ENCODE results near the gene MMAB. TPM values are rescaled to one million over a fixed set of nuclear protein-coding genes. Genes with fewer than 3 reads are reported as not detected.

Gene MMAB
- total and polyA plus RNA-seq, 8 donors, result 6.2 to 71.2 (median 29.8) TPM

- Histone ChIP-seq H3K27me3 (no peaks in the 10 kb centered on the region), H3K27ac (no peak overlapping the region), H3K9me3 (no peaks in the 10 kb centered on the region), H3K4me1 (no peaks in the 10 kb centered on the region), H3K4me3 (no peak overlapping the region), H3K36me3 (peaks cover 18 to 94% (median 86%) of the 10 kb centered on the region in 4 donors)
- 83 to 91% (median 89%) methylated on average over 6 to 7 of the region's 7 CpGs for WGBS, 5 donors
- TF ChIP-seq POLR2AphosphoS5 (IDR thresholded peaks at IDR 0.05) (no peak), POLR2A (IDR thresholded peaks at IDR 0.05) (no peak), EP300 (IDR thresholded peaks at IDR 0.05) (no peak), CTCF (IDR thresholded peaks at IDR 0.05) (no peak)
- intact Hi-C loops (cut with DNase I; ENCODE audit: low total_unique reads), result no loop called here
- no peak for DNase-seq
Measured at GRCh38 chr12:109589240-109589590, 15.9 kb upstream of the MMAB start.

- 77 to 86% (median 86%) methylated on average over 23 to 26 of the region's 26 CpGs for WGBS, 5 donors
- Histone ChIP-seq H3K9me3 (no peaks in the 10 kb centered on the region), H3K27ac (no peak overlapping the region), H3K4me3 (no peak overlapping the region), H3K36me3 (peaks cover 15 to 95% (median 89%) of the 10 kb centered on the region in 4 donors), H3K4me1 (no peaks in the 10 kb centered on the region), H3K27me3 (no peaks in the 10 kb centered on the region)
- no peak for TF ChIP-seq POLR2A (IDR thresholded peaks at IDR 0.05)
- no peak for TF ChIP-seq CTCF (IDR thresholded peaks at IDR 0.05)
- TF ChIP-seq EP300 (IDR thresholded peaks at IDR 0.05), result no peak
- TF ChIP-seq POLR2AphosphoS5 (IDR thresholded peaks at IDR 0.05), result no peak
- intact Hi-C loops (cut with DNase I; ENCODE audit: low total_unique reads), result no loop called here
- no peak for DNase-seq
Measured at GRCh38 chr12:109588461-109589239, 15.3 kb upstream of the MMAB start.

GRCh38 chr12:109587921-109588320 is 14.6 kb upstream of the MMAB start:
- H3K27me3 ChIP-seq, result no peaks in the 10 kb centered on the region
- no peak for TF ChIP-seq POLR2A (IDR thresholded peaks at IDR 0.05)
- no peak for TF ChIP-seq POLR2AphosphoS5 (IDR thresholded peaks at IDR 0.05)
- no peak for TF ChIP-seq EP300 (IDR thresholded peaks at IDR 0.05)
- TF ChIP-seq CTCF (IDR thresholded peaks at IDR 0.05), result no peak
- H3K36me3 ChIP-seq, result peaks cover 13 to 92% (median 84%) of the 10 kb centered on the region in 4 donors
- H3K9me3 ChIP-seq, result no peaks in the 10 kb centered on the region
- H3K4me1 ChIP-seq, result no peaks in the 10 kb centered on the region
- 92 to 96% (median 94%) methylated on average over 11 to 18 of the region's 18 CpGs for WGBS, 5 donors
- intact Hi-C loops (cut with DNase I; ENCODE audit: low total_unique reads), result no loop called here
- DNase-seq, result no peak
- H3K27ac ChIP-seq, result no peak overlapping the region
- H3K4me3 ChIP-seq, result no peak overlapping the region

- TF ChIP-seq EP300 (IDR thresholded peaks at IDR 0.05) (no peak), CTCF (IDR thresholded peaks at IDR 0.05) (no peak), POLR2A (IDR thresholded peaks at IDR 0.05) (no peak), POLR2AphosphoS5 (IDR thresholded peaks at IDR 0.05) (no peak)
- H3K9me3 ChIP-seq, result no peaks in the 10 kb centered on the region
- no peaks in the 10 kb centered on the region for H3K27me3 ChIP-seq
- peaks cover 13 to 92% (median 83%) of the 10 kb centered on the region in 4 donors for H3K36me3 ChIP-seq
- intact Hi-C loops (cut with DNase I; ENCODE audit: low total_unique reads), result no loop called here
- H3K27ac ChIP-seq, result no peak overlapping the region
- DNase-seq, result no peak
- 70 to 86% (median 74%) methylated on average over 10 of the region's 10 CpGs for WGBS, 5 donors
- no peaks in the 10 kb centered on the region for H3K4me1 ChIP-seq
- no peak overlapping the region for H3K4me3 ChIP-seq
Measured at GRCh38 chr12:109586385-109587296, 13.3 kb upstream of the MMAB start.
